ENCODE results near the gene ARHGEF4.

Gene ARHGEF4

GRCh38 chr2:130837811-130838565, 1.3 kb downstream of the ARHGEF4 start:
- DNase-seq = no peak

- DNase-seq = no peak
These were observed 2.5 kb downstream of the ARHGEF4 start for GRCh38 chr2:130839011-130839780.

- DNase-seq = no peak
These were observed 3.8 kb downstream of the ARHGEF4 start for GRCh38 chr2:130840506-130840905.

- no peak for DNase-seq
These were observed 5.1 kb downstream of the ARHGEF4 start for GRCh38 chr2:130841741-130842365.

- no peak for DNase-seq
These were observed 6.1 kb downstream of the ARHGEF4 start for GRCh38 chr2:130842770-130843169.

- DNase-seq = no peak
These were observed 6.7 kb downstream of the ARHGEF4 start for GRCh38 chr2:130843321-130843985.

- no peak for DNase-seq
These were observed 7.4 kb downstream of the ARHGEF4 start for GRCh38 chr2:130844161-130844560.

- DNase-seq = no peak
These were observed 8.9 kb downstream of the ARHGEF4 start for GRCh38 chr2:130845505-130846085.

- no peak for DNase-seq
These were observed 9.5 kb downstream of the ARHGEF4 start for GRCh38 chr2:130846233-130846632.

GRCh38 chr2:130846686-130847375, 10.1 kb downstream of the ARHGEF4 start:
- DNase-seq = no peak

- no peak for DNase-seq
These were observed 11.2 kb downstream of the ARHGEF4 start for GRCh38 chr2:130847776-130848525.

- no peak for DNase-seq
These were observed 12.0 kb downstream of the ARHGEF4 start for GRCh38 chr2:130848526-130849210.

- no peak for DNase-seq
These were observed 13.4 kb downstream of the ARHGEF4 start for GRCh38 chr2:130849896-130850787.

- no peak for DNase-seq
These were observed 14.3 kb downstream of the ARHGEF4 start for GRCh38 chr2:130850788-130851623.

- DNase-seq = no peak
These were observed 15.1 kb downstream of the ARHGEF4 start for GRCh38 chr2:130851624-130852382.

GRCh38 chr2:130852521-130853115, 15.9 kb downstream of the ARHGEF4 start:
- DNase-seq = no peak

- DNase-seq = no peak
These were observed 16.7 kb downstream of the ARHGEF4 start for GRCh38 chr2:130853391-130853790.

- DNase-seq = no peak
These were observed 17.6 kb downstream of the ARHGEF4 start for GRCh38 chr2:130854301-130854700.

Measured in NCI-H2107 (cell line).